Stimulated activated CD8-positive, alpha-beta memory T cell treated with anti-CD3 and anti-CD28 coated beads, Interleukin-2, amount 100 ng/mL, for 48 hours (primary cell): ENCODE measurements around the gene TDRD5.
"Not testable (repeated sequence)": the region's sequence is repeated elsewhere in the genome, so short reads cannot be mapped to it uniquely, and the experiment has no call there.

Experiments used
- DNase-seq, 2 donors: peaks; one replicate each; pipeline ENCODE4 v3.0.0-alpha.2; 2020; ENCODE audit warnings: low read depth in 2 of 2

The TDRD5 gene

GRCh38 chr1:179598631-179599030, 7.0 kb downstream of the TDRD5 start:
- no peak for DNase-seq

DNA sequence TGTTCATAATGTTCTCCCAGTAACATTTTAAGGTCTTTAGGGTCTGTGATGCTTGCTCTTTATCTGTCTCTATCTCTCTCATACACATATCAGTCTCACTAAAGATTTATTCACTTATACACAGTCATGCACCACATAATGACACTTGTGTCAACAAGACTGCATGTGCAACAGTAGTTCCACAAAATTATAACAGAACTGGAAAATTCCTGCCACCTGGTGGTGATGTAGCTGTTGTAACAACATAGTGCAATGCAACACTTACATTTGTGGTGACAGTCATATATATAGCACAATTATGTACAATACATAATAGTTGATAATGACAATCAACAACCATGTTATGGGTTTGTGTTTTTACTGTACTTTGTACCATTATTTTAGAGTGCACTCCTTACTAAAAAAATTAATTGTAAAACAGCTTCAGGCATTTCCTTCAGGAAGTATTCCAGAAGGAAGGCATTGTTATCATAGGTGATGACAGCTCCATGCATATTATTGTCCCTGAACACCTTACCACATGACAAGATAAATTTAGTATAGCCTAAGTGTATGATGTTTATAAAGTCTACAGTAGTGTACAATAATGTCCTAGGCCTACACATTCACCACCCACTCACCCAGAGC, 8.1 kb downstream of the TDRD5 start:
- no peak for DNase-seq

- no peak for DNase-seq
These were observed 9.5 kb downstream of the TDRD5 start for GRCh38 chr1:179601093-179601492.

GRCh38 chr1:179612361-179612760, 20.7 kb downstream of the TDRD5 start:
- DNase-seq, result no peak

GRCh38 chr1:179630719-179631118, 39.1 kb downstream of the TDRD5 start:
- DNase-seq, result no peak

- DNase-seq, result no peak
These were observed 41.2 kb downstream of the TDRD5 start for GRCh38 chr1:179632868-179633267.

- no peak for DNase-seq
These were observed 45.7 kb downstream of the TDRD5 start for GRCh38 chr1:179637211-179637860.

- DNase-seq, result no peak
These were observed 69.4 kb downstream of the TDRD5 start for GRCh38 chr1:179661018-179661417.

DNA sequence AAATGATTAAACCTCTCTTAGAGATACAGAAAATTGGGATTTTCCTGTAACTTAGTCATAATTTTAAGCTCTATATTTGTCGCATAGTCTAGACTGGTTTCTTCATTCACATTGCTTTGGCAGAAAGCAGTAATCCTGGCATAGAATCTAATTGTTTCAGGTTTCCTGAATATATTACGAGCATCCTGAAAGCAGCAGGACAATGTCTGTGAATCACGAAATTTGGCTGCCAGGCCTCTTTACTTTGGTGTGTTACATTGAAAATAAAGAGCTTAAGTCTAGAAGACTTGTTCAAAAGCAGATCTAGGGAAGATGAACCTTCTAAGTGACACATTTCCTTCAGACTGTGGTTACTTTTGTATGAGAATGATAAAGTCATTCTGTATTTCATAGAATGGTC, 72.2 kb downstream of the TDRD5 start:
- DNase-seq, result no peak

GRCh38 chr1:179677882-179678281, 86.2 kb downstream of the TDRD5 start:
- no peak for DNase-seq

DNA sequence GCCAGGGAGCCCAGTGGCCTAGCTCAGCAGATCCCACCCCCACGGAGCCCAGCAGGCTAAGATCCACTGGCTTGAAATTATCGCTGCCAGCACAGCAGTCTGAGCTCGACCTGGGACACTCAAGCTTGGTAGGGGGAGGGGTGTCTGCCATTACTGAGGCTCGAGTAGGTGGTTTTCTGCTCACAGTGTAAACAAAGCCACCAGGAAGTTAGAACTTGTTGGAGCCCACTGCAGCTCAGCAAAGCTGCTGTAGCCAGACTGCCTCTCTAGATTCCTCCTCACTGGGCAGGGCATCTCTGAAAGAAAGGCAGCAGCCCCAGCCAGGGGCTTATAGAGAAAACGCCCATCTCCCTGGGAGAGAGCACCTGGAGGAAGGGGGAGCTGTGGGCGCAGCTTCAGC, 102.9 kb downstream of the TDRD5 start:
- DNase-seq, result not testable (repeated sequence)

GRCh38 chr1:179702946-179703539, 111.4 kb downstream of the TDRD5 start:
- no peak for DNase-seq

- DNase-seq, result peak; percentile 13 to 21
These were observed 114.8 kb downstream of the TDRD5 start for GRCh38 chr1:179706339-179706941.

GRCh38 chr1:179707406-179707805, 115.8 kb downstream of the TDRD5 start:
- DNase-seq, result no peak

DNA sequence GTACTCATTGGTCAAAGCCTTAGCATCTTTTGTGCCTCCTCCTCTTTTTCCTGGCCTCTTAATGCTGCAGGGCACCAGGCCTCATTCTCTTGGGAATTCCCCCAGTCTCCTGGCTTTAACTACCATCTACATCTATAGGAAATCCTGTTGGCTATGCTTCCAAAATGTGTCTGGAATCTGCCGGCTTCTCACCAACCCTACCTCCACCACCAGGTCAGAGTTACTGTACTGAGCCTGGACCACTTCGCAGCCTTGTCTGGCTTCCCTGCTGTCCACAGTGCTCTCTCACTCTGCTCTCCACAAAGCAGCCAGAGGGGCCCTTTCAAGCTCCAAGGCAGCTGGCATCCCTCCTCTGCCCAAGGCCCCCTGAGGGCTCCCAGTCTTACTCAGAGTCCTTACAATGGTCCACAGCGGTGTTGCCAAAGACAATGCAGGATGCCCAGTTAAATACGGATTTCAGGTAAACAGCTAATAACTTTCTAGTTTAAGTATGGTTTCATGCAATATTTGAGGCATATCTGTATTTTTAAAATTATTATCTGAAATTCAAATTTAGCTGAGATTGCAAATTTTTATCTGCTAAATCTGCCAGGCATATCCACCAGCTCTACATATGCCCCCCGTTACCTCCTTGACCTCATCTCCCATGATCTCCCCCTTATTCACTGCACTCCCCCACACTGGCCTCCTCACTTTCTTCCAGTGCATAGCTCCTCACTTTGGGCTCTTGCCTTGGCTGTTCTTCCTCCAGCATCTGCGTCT, 117.0 kb downstream of the TDRD5 start:
- DNase-seq, result no peak

- no peak for DNase-seq
These were observed 118.3 kb downstream of the TDRD5 start for GRCh38 chr1:179709841-179710329.

GRCh38 chr1:179714159-179714558, 122.5 kb downstream of the TDRD5 start:
- DNase-seq, result no peak

DNA sequence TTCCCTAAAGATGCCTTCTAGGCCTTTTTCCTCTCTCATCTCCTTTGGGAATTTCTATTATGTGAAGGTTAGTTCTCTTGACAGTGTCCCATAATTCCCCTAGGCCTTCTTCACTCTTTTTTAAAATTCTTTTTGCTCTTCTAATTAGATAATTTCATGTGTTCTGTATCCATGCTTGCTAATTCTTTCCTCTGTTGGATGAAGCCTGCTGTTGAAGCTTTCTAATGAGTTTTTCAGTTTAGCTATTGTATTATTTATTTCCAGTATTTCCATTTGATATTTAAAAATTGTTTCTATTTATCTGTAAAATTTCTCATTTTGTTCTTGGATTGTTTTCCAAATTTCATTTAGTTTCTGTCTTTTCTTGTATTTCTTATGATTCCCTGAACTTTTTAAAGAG, 123.0 kb downstream of the TDRD5 start:
- no peak for DNase-seq

- DNase-seq, result no peak
These were observed 127.6 kb downstream of the TDRD5 start for GRCh38 chr1:179719272-179719671.

GRCh38 chr1:179728271-179728670, 136.6 kb downstream of the TDRD5 start:
- DNase-seq, result no peak

DNA sequence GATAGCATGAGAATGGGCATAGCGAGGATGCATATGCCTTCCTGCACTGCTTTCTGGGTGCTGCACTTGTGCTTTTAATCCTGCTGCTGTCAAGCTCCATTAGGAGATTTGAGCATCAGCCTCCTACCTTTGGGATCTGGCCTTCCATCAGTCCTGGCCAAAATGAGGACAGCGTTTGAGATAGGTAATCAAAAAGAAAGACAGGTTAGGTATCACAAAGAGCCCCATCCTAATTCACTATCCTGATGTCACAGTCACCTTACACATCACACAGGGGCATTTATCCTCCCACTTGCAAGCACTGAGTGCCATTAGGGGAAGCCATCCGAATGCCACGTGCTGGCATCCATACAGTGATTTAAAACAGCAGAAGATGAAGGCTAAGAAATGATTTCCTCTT, 138.2 kb downstream of the TDRD5 start:
- no peak for DNase-seq

DNA sequence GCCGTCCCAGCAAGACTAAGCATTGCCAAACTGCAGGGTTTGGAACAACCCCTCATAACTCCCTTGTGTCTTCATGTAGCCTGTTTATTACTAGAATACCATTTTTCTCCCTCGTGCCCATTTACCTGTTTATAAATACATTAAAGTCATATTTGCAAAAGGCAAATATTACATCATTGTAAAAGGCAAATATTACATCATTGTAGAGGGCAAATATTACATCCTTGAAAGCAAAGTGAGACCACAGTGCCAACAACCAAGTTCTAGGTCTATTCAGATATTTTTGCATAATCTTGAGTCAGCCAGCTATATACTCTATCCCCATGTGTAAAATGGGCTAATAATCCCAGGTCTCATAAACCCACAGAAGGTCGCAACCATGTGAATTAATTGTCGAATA, 140.0 kb downstream of the TDRD5 start:
- no peak for DNase-seq
